Thyroid gland (tissue), 4 donors: ENCODE data around the gene RUVBL1.

Source experiments
- POLR2A ChIP-seq, 2 donors: fragments of 450-650 bp; IDR thresholded peaks; one replicate each; pipeline ENCODE4 v1.6.1; 2017; ENCODE audit warnings: antibody characterized with exemption in 2 of 2, mild to moderate bottlenecking in 2 of 2, moderate library complexity in 1 of 2
- TF ChIP-seq, protein P1 (sequence below), 6 experiments: fragments of 200-600 bp in 3 of 6; fragments of 450-650 bp in 3 of 6; sonication (generic) in 3 of 6; IDR thresholded peaks; one replicate each; pipeline ENCODE4 v1.5.1; 2016 to 2019; ENCODE audit warnings: antibody characterized with exemption in 6 of 6, mild to moderate bottlenecking in 2 of 6, inconsistent platforms in 1 of 6, moderate library complexity in 1 of 6

DNA sequence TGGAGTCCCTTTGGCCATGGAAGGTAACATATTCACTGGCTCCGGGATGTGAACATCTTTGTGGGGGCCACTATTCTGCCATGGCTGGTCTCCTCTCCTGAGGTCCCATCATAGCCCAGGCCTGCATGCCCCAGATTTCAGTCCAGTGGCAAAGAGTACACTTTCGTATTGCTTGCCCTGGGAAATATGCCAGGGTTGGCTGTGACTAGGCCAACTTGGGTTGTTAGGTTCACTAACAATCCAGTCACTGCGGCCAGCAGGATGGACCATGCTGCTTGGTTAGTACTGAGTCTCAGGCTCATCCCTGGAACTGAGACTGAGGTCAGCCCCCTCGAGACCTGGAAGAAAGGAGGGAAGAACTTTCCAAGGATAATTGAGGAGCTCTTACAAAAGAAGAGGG, 19.9 kb upstream of the RUVBL1 start:
- TF ChIP-seq, protein P1, sequence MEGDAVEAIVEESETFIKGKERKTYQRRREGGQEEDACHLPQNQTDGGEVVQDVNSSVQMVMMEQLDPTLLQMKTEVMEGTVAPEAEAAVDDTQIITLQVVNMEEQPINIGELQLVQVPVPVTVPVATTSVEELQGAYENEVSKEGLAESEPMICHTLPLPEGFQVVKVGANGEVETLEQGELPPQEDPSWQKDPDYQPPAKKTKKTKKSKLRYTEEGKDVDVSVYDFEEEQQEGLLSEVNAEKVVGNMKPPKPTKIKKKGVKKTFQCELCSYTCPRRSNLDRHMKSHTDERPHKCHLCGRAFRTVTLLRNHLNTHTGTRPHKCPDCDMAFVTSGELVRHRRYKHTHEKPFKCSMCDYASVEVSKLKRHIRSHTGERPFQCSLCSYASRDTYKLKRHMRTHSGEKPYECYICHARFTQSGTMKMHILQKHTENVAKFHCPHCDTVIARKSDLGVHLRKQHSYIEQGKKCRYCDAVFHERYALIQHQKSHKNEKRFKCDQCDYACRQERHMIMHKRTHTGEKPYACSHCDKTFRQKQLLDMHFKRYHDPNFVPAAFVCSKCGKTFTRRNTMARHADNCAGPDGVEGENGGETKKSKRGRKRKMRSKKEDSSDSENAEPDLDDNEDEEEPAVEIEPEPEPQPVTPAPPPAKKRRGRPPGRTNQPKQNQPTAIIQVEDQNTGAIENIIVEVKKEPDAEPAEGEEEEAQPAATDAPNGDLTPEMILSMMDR (IDR thresholded peaks at IDR 0.05): no peak
- no peak for TF ChIP-seq POLR2A (IDR thresholded peaks at IDR 0.05)
